Activated T-helper 9 cell treated with anti-CD3 and anti-CD28 coated beads, Interleukin-2, amount 50 U/mL, for 16 hours (primary cell): Measurements from ENCODE around the gene ZNF678.
"Not testable (repeated sequence)": the region's sequence is repeated elsewhere in the genome, so short reads cannot be mapped to it uniquely, and the experiment has no call there.

Experiments used
- DNase-seq: peaks from one replicate; pipeline ENCODE4 v3.0.0-alpha.2; 2020; ENCODE audit warnings: low read depth

Gene ZNF678

DNA sequence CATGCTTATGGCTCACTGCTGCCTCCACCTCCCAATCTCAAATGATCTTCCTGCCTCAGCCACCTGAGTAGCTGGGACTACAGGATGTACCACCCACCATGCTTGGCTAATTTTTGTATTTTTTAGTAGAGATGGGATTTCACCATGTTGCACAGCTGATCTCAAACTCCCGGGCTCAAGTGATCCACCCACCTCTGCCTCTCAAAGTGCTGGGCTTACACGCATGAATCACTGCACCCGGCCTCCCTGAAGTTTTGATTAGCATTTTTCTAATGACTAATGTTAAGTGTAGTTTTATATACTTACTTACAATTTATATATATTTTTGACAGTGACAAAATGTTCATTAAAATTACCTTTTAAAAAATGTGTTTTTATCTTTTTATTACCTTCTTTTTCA, 41.1 kb downstream of the ZNF678 start:
- no peak for DNase-seq

DNA sequence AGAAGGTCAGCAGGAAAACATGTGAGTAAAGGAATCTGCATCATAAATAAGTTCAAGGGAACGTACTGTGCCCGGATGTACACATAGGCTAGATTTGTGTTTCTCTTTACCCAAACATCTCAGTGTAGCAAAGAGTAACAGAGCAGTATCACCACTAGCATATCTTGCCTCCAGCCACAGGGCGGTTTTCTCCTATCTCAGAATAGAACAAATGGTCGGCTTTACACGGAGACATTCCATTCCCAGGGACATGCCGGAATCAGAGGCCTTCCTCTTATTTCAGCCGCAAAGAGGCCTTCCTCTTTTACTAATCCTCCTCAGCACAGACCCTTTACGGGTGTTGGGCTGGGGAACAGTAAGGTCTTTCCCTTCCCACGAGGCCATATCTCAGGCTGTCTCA, 42.9 kb downstream of the ZNF678 start:
- not testable (repeated sequence) for DNase-seq

GRCh38 chr1:227607336-227607898, 44.1 kb downstream of the ZNF678 start:
- no peak for DNase-seq

GRCh38 chr1:227612658-227613057, 49.3 kb downstream of the ZNF678 start:
- DNase-seq, result no peak

- DNase-seq, result no peak
Observed at GRCh38 chr1:227613526-227613925, 50.2 kb downstream of the ZNF678 start.

GRCh38 chr1:227621211-227621610, 57.9 kb downstream of the ZNF678 start:
- no peak for DNase-seq

DNA sequence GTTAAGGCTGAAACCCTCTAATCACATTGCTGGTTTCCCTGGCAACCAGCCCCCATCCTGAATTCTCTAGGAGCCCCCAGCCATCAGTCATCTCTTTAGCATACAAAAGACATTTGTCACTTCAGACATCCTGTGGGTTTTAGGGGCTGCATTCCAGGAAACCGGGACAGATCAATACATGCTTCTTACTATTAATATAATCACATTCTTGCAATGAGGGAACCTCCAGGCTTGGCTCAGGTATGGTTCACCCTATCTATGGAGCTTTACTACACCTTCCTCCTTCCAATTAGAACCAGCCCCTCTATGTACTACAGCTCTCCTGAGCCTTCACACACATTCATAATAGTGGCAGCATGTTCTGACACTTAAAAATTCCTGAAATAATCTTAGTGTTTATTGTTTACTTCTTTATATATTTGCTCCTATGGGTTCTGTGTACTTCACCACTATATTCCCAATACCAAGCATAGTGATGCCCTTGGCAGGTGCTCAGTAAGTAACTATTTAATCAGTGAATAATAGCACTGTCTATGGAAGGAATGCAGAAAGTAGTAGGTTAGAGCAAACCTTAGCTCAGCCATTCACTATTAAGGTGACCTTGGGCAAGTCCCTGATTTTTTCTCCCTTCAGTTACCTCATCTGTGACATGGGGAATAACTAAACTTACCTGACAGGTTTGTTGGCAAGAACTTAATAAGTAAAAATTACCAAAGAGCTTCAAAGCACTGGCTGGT, 59.6 kb downstream of the ZNF678 start:
- DNase-seq, result no peak

- DNase-seq, result no peak
Observed at GRCh38 chr1:227632325-227632724, 69.0 kb downstream of the ZNF678 start.

DNA sequence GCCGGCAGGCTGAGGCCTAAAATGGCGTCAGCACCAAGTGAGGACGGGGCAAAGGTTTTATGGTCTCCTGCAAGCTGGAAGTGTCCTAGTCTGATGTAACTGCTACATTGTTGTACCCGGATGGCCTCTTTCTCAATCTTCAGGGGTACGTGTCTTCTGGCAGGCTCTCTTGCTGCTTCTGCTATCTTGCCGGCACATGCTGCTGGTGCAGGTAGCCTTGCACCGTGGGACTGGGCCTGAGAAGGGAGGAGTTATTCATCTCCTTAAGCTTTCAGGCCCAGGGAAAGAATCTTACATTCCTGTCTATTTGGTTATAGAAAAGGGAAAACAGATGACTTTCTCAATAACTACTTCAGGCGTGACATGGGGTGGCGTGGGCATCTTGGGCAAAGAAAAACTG, 72.2 kb downstream of the ZNF678 start:
- no peak for DNase-seq

- DNase-seq, result no peak
Observed at GRCh38 chr1:227654431-227654830, 91.1 kb downstream of the ZNF678 start.

DNA sequence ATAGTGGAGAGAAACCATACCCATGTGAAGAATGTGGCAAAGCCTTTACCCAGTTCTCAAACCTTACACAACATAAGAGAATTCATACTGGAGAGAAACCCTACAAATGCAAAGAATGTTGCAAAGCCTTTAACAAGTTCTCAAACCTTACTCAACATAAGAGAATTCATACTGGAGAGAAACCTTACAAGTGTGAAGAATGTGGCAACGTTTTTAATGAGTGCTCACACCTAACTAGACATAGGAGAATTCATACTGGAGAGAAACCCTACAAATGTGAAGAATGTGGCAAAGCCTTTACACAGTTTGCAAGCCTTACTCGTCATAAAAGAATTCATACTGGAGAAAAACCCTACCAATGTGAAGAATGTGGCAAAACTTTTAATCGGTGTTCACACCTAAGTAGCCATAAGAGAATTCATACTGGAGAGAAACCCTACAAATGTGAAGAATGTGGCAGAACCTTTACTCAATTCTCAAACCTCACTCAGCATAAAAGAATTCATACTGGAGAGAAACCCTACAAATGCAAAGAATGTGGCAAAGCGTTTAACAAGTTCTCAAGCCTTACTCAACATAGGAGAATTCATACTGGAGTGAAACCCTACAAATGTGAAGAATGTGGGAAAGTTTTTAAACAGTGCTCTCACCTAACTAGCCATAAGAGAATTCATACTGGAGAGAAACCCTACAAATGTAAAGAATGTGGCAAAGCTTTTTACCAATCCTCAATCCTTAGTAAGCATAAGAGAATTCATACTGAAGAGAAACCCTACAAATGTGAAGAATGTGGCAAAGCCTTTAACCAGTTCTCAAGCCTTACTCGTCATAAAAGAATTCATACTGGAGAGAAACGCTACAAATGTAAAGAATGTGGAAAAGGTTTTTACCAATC, 91.7 kb downstream of the ZNF678 start:
- DNase-seq, result no peak

- no peak for DNase-seq
Observed at GRCh38 chr1:227661495-227661894, 98.1 kb downstream of the ZNF678 start.

- DNase-seq, result no peak
Observed at GRCh38 chr1:227662933-227663332, 99.6 kb downstream of the ZNF678 start.

DNA sequence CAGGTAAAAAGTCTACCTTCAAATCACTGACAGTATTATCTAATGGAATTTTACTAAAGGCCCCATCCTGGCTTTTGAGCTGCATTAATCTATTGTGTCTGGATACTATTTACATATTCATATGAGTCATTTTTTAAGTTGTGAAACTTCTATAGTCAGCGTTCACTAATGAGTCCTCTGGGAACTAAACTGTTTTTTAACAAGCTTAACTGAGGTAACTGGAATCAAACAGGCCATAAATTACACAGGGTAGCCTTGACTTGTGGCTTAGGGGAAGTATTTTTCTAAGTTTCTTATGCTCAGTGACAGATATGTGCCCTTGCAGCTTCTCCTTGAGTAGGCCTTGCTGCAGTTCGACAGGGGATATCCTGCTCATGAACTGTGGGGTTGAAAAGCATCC, 102.9 kb downstream of the ZNF678 start:
- no peak for DNase-seq

DNA sequence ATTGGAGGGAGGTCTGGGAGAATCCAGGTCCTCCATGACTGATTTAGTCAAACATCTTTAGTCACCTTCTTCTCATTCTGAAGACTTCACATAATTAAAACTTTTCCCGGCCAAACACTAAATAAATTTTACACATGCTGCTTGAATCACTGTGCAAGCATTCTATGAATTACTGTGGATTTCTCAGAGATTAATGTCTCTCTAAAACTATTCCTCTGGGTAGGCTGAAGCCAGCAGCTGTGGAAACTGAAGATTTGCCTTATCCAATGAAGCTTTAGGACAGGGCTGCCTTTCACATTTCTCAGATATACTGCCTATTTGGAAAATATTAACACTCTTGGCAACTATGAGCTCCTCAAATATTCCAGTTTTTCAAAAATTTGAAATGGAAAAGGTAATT, 110.1 kb downstream of the ZNF678 start:
- DNase-seq, result no peak

DNA sequence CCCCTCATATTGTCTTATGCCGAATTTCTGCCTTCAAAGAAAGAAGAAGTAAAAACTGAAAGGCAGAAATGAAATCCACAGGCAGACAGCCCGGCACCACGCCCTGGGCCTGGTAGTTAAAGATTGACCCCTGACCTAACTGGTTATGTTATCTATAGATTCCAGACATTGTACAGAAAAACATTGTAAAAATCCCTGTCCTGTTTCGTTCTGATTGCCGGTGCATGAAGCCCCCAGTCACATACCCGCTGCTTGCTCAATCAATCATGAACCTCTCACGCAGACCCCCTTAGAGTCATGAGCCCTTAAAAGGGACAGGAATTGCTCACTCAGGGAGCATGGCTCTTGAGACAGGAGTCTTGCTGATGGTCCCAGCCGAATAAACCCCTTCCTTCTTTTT, 122.5 kb downstream of the ZNF678 start:
- no peak for DNase-seq

GRCh38 chr1:227697321-227697864, 134.0 kb downstream of the ZNF678 start:
- DNase-seq, result no peak

DNA sequence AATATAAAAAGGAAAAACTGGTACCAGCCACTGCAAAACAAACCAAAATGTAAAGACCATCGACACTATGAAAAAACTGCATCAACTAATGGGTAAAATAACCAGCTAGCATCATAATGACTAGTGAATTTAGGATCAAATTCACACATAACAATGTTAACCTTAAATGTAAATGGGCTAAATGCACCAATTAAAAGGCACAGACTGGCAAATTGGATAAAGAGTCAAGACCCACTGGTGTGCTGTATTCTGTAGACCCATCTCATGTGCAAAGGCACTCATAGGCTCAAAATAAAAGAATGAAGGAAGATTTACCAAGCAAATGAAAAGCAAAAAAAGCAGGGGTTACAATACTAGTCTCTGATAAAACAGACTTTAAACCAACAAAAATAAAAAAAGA, 138.3 kb downstream of the ZNF678 start:
- DNase-seq, result not testable (repeated sequence)

DNA sequence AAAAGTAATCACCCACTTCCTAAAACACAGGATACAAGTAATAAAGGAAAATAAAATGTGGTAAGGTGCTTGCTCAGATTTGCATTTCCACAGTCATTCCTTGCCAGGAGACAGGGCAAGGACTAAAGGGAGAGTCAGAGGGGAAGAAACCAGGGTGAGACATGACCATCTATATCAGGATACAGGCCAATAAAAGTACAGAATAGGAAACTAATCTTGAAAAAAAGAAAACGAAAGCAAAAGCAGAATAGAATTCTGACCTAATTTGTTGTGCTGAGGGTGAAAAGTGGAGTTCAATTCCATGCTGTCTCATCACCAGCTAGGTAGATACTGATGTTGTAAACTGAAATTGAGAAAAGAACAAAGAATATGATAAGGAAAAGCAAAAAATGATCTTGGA, 144.5 kb downstream of the ZNF678 start:
- no peak for DNase-seq

DNA sequence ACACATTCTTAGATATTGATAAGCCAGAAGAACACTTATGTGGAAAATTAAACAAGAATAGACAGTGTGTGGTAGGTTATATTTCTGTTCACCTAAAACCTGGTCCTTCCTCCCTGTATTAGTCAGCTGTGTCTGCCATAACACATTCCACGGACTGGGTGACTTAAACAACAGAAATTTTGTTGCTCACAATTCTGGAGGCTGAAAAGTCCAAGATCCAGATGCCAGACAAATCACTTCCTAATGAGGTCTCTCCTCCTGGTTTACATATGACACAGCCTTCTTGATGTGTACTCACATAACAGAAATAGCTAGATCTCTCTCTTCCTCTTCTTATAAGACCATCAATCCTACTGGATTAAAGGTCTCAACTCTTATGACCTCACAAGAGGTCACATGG, 146.1 kb downstream of the ZNF678 start:
- DNase-seq, result no peak

- DNase-seq, result not testable (repeated sequence)
Observed at GRCh38 chr1:227710474-227710873, 147.1 kb downstream of the ZNF678 start.

DNA sequence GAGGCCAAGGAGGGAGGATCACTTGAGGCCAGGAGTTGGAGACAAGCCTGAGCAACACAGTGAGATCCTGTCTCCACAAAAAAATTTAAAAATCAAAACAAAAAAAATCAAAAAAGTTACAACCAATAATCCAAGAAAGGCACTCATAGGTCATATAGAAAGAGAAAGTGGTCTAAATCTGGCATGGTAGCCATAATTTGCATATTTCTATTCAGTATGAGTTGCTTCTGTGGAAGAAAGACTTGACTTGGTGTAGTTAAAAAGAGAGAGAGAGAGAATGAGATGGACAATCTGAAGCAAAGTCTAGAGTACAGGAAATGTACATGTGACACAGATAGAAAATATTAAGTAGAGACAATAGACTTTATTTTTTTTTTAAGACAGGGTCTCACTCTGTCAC, 149.3 kb downstream of the ZNF678 start:
- DNase-seq, result no peak

GRCh38 chr1:227718932-227719331, 155.6 kb downstream of the ZNF678 start:
- DNase-seq, result no peak
